Measurements from ENCODE around the gene LCOR.

- TF ChIP-seq NFIC (IDR thresholded peaks at IDR 0.05) = no peak
- TF ChIP-seq YY1 (IDR thresholded peaks at IDR 0.05; ENCODE audit: low read depth) = no peak
- TF ChIP-seq MAX (IDR thresholded peaks at IDR 0.05) = no peak
- TF ChIP-seq TAF1 (IDR thresholded peaks at IDR 0.05; ENCODE audit: low read depth) = no peak
- TF ChIP-seq EP300 (IDR thresholded peaks at IDR 0.05; ENCODE audit: borderline replicate concordance) = no peak
- no peak for TF ChIP-seq REST (IDR thresholded peaks at IDR 0.05; ENCODE audit: low read depth)
- TF ChIP-seq USF1 (IDR thresholded peaks at IDR 0.05) = no peak
- TF ChIP-seq RAD21 (IDR thresholded peaks at IDR 0.05; ENCODE audit: low read depth) = no peak
- TF ChIP-seq CEBPB (IDR thresholded peaks at IDR 0.05) = no peak
- no peak for TF ChIP-seq TEAD4 (IDR thresholded peaks at IDR 0.05)
Measured at GRCh38 chr10:97006364-97006763, 174.3 kb downstream of the LCOR start.
